ENCODE measurements around the gene RAB3GAP1. TPM values are rescaled to one million over a fixed set of nuclear protein-coding genes. Genes with fewer than 3 reads are reported as not detected.

RAB3GAP1 gene
- polyA plus RNA-seq, 1 donor (not counting 4 experiments of a cell fraction or from before 2014, with no cell fraction given) = 41.6 TPM

DNA sequence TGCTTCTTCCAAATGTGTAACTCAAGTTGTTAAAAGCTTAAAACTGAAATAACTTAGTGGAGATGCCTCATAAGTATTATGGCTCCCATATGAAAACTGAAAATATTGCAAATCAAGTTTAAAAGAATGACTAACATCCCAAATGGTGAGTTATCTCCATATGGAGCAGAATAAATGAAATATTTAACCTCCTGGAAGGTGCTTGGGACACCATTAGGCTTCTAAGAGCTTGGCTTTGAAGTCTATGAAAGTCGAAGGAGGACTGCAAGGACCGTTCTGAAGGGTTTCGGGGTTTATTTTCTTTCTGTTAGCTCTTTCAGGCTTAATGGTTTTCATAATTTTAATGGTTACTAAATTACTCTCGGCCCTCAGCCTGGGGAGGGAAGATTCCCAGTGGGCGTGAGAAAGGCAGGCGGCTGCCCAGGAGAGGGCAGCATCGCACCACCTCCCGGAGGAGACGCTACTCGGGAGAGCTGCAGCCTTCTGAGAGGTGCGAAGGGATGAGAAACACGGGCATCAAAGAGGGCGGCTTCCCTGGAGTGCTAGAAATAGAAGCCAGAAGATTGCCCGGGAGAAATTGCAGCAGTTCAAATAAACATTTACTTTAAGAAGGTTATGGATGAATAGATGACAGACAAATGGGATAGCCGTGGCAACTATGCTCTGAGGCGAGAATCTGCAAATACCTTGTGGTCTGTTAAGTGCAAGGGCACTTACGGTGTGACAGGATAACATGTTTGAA is 47.9 kb upstream of the RAB3GAP1 start:
- TF ChIP-seq, protein P1, sequence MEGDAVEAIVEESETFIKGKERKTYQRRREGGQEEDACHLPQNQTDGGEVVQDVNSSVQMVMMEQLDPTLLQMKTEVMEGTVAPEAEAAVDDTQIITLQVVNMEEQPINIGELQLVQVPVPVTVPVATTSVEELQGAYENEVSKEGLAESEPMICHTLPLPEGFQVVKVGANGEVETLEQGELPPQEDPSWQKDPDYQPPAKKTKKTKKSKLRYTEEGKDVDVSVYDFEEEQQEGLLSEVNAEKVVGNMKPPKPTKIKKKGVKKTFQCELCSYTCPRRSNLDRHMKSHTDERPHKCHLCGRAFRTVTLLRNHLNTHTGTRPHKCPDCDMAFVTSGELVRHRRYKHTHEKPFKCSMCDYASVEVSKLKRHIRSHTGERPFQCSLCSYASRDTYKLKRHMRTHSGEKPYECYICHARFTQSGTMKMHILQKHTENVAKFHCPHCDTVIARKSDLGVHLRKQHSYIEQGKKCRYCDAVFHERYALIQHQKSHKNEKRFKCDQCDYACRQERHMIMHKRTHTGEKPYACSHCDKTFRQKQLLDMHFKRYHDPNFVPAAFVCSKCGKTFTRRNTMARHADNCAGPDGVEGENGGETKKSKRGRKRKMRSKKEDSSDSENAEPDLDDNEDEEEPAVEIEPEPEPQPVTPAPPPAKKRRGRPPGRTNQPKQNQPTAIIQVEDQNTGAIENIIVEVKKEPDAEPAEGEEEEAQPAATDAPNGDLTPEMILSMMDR (optimal IDR thresholded peaks at IDR 0.05 in 1 of 3, IDR thresholded peaks at IDR 0.05 in 1 of 3, conservative IDR thresholded peaks at IDR 0.05 in 1 of 3; ENCODE audit: extremely low read depth in 1 of 3, insufficient read depth in 2 of 3, low read length in 3 of 3) = peak; percentile 93 to 96 (median 94)
- TF ChIP-seq EZH2 (IDR thresholded peaks at IDR 0.05; ENCODE audit: low read length) = no peak

GRCh38 chr2:135005753-135006152 is 46.3 kb upstream of the RAB3GAP1 start:
- Histone ChIP-seq H3K27ac (ENCODE audit: control insufficient read depth, insufficient read depth, low read length) (no peak overlapping the region), H3K79me2 (ENCODE audit: control insufficient read depth, insufficient read depth, low read length) (no peaks in the 10 kb centered on the region), H3K4me3 (ENCODE audit: control insufficient read depth in 2 of 3, extremely low read depth in 1 of 3, insufficient read depth in 2 of 3, low read depth in 1 of 3, low read length in 3 of 3) (no peak overlapping the region), H3K4me1 (ENCODE audit: control insufficient read depth, extremely low read depth, insufficient read depth, low read length) (no peaks in the 10 kb centered on the region), H3K9me3 (ENCODE audit: control insufficient read depth, low read depth, low read length) (no peaks in the 10 kb centered on the region), H2AFZ (ENCODE audit: control insufficient read depth, low read length) (no peak overlapping the region), H3K36me3 (ENCODE audit: control insufficient read depth in 2 of 2, extremely low read depth in 1 of 2, insufficient read depth in 2 of 2, low read length in 2 of 2) (no peaks in the 10 kb centered on the region), H3K27me3 (ENCODE audit: control insufficient read depth, extremely low read depth, insufficient read depth, low read length) (peaks cover 4% of the 10 kb centered on the region), H3K4me2 (ENCODE audit: control insufficient read depth, extremely low read depth, insufficient read depth, low read depth, low read length) (no peak overlapping the region), H3K9me1 (ENCODE audit: control insufficient read depth, extremely low read depth, insufficient read depth, low read length) (no peaks in the 10 kb centered on the region), H3K9ac (ENCODE audit: control insufficient read depth, extremely low read depth, insufficient read depth, low read length) (no peak overlapping the region), H4K20me1 (ENCODE audit: control insufficient read depth, extremely low read depth, insufficient read depth, low read length) (no peaks in the 10 kb centered on the region)
- dilution Hi-C loops (cut with MboI; ENCODE audit: extremely low pct_ligation_motif_present, low sequenced_read_pairs) = no loop called here
- no peak for FAIRE-seq
- no peak for TF ChIP-seq EZH2 (IDR thresholded peaks at IDR 0.05; ENCODE audit: low read length)
- TF ChIP-seq, protein P1 (optimal IDR thresholded peaks at IDR 0.05 in 1 of 3, IDR thresholded peaks at IDR 0.05 in 1 of 3, conservative IDR thresholded peaks at IDR 0.05 in 1 of 3; ENCODE audit: extremely low read depth in 1 of 3, insufficient read depth in 2 of 3, low read length in 3 of 3) = no peak
- no peak for DNase-seq (ENCODE audit: low read depth, low spot score)

More for the DNA sequence above, 47.9 kb upstream of the RAB3GAP1 start:
- no peaks in the 10 kb centered on the region for H3K9me3 ChIP-seq (ENCODE audit: control insufficient read depth, low read depth, low read length)
- H3K4me3 ChIP-seq (ENCODE audit: control insufficient read depth in 2 of 3, extremely low read depth in 1 of 3, insufficient read depth in 2 of 3, low read depth in 1 of 3, low read length in 3 of 3) = no peak overlapping the region
- dilution Hi-C loops (cut with MboI; ENCODE audit: extremely low pct_ligation_motif_present, low sequenced_read_pairs) = no loop called here
- no peak overlapping the region for H3K9ac ChIP-seq (ENCODE audit: control insufficient read depth, extremely low read depth, insufficient read depth, low read length)
- H3K9me1 ChIP-seq (ENCODE audit: control insufficient read depth, extremely low read depth, insufficient read depth, low read length) = no peaks in the 10 kb centered on the region
- no peaks in the 10 kb centered on the region for H3K4me1 ChIP-seq (ENCODE audit: control insufficient read depth, extremely low read depth, insufficient read depth, low read length)
- FAIRE-seq = peak; percentile 83
- no peak for DNase-seq (ENCODE audit: low read depth, low spot score)
- H3K79me2 ChIP-seq (ENCODE audit: control insufficient read depth, insufficient read depth, low read length) = no peaks in the 10 kb centered on the region
- H3K4me2 ChIP-seq (ENCODE audit: control insufficient read depth, extremely low read depth, insufficient read depth, low read depth, low read length) = peak overlapping the region; percentile 38
- no peaks in the 10 kb centered on the region for H3K36me3 ChIP-seq (ENCODE audit: control insufficient read depth in 2 of 2, extremely low read depth in 1 of 2, insufficient read depth in 2 of 2, low read length in 2 of 2)
- H3K27ac ChIP-seq (ENCODE audit: control insufficient read depth, insufficient read depth, low read length) = no peak overlapping the region
- H2AFZ ChIP-seq (ENCODE audit: control insufficient read depth, low read length) = peak overlapping the region; percentile 14
- H3K27me3 ChIP-seq (ENCODE audit: control insufficient read depth, extremely low read depth, insufficient read depth, low read length) = peaks cover 4% of the 10 kb centered on the region
- no peaks in the 10 kb centered on the region for H4K20me1 ChIP-seq (ENCODE audit: control insufficient read depth, extremely low read depth, insufficient read depth, low read length)

Data from keratinocyte (primary cell).